Midbrain (tissue), 1 donor: ENCODE data around the gene LEKR1.

Source experiments
- DNase-seq: peaks from one replicate; lab custom pipeline; 2025; lab: John Stamatoyannopoulos, UW

LEKR1 gene

GRCh38 chr3:157083824-157084223, 257.7 kb downstream of the LEKR1 start:
- no peak for DNase-seq

- no peak for DNase-seq
Measured at GRCh38 chr3:157086060-157086750, 260.1 kb downstream of the LEKR1 start.

GRCh38 chr3:157086775-157087174, 260.6 kb downstream of the LEKR1 start:
- DNase-seq = no peak

DNA sequence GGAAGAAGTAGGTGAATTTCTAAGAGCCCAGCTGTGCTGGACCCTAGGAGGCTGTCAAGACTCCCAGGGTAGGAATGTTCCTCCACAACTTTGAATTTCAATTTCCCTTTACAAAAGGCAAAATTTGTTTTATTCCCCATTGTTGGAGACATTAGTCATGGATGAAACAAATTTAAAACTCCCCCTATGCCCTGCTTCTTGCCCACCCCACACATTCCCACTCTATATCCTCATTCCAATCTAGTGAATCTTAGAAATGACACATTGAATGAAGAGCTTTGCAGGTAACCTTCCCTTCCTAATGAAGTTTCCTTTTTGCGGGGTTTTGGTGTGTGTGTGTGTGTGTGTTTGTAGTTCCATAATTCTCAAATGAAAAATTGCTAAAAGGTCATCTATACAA, 261.2 kb downstream of the LEKR1 start:
- no peak for DNase-seq

DNA sequence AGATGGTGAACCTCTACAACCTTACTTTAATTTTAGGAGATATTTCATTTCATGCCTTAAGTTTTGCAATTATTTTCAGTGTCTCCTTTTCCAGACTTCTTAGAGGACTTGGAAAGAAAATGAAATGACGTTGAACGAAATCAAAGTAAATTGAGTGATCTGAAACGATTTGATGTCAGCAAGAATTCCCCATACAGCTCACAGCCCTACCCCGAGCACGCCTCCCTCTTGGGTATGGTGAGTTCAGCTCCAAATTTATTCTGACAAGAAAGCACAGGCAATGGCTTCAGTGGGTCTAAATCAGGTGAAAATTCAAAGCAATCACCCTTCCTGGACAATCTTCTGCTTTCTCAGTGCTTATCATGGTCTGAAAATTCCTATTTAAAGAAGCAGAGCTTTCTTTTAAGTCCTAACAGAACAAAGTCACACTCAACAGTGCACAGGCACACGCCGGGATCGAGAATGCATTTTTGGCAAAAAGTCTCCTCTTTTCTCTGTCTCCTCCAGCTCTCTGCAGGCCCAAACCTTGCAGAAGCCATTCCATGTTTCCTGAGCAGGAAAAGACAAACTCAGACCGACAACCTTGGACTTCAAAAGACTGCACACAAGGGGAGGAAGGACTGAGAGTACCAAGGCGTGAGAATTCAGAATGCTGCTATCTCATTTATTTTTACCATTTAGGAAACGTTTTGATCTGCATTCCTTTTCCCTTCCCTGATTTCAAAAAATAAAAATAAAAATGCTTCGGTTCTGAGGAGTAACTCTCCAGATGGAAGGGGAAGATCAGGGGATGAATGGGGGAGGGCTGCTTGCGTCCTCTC, 261.8 kb downstream of the LEKR1 start:
- no peak for DNase-seq

GRCh38 chr3:157088601-157089454, 262.7 kb downstream of the LEKR1 start:
- DNase-seq = no peak

DNA sequence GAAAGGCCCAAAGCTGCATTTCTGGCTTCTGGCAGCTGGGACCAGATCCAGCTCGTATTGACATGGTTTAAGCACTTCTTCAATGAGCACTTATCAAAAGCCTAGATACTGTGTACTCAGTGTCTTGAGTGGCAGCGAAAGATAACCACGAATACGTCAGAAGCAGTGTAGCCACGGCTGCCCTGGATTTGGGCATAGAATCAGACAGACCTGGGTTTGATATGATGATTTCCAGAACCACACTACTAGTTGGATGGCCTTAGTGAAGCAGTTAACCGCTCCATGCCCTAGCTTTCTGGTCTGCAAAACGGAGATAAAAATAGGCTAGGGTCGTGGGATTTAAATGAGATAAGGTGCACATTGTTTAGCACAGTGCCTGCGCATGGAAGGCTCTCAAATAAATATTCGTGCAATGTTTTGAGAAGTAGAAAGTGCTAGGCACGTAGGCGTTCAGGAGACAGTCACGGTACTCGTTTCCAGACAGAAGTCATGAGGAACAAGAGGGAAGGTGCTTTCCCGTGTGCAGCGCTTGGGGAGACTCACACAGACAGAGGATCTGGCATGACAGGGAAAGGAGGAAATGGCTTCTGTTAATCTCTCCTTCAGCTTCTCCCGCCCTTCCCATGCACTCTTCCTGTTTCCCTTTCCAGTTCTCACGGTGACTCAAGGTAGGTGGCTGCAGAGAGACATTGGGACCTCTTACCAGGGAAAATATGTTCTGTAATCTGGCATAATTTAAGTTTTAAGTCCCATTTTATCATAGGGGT, 263.5 kb downstream of the LEKR1 start:
- DNase-seq = no peak

- no peak for DNase-seq
Measured at GRCh38 chr3:157091083-157091833, 265.1 kb downstream of the LEKR1 start.

- no peak for DNase-seq
Measured at GRCh38 chr3:157092230-157092629, 266.1 kb downstream of the LEKR1 start.

DNA sequence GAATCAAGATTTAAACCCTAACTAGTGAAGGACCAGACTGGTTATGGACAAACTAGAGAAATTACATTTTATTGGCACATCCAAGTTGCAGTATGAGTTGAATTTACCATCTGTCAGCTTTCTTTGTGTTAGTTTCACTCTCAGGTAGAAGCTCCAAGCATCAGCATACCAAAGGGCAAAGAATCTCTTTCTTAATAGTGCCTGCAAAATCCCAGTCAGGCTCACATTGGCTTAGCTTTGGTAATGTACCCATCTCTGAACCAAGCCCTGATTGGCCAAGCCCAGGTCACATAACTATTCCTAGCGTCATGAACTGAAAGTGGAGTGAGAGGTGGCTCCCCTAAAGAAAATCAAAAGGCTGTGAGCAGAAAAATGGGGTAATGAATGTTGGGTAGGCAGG, 266.9 kb downstream of the LEKR1 start:
- DNase-seq = no peak

- DNase-seq = no peak
Measured at GRCh38 chr3:157094301-157094700, 268.1 kb downstream of the LEKR1 start.

GRCh38 chr3:157094751-157095480, 268.8 kb downstream of the LEKR1 start:
- no peak for DNase-seq
